ENCODE data around the gene PTPRM. TPM values are rescaled to one million over a fixed set of nuclear protein-coding genes. Genes with fewer than 3 reads are reported as not detected.

Gene PTPRM
- total and polyA plus RNA-seq, 2 of the 4 experiments (the other 2 are of a cell fraction), result 28.3 to 51.2 TPM

GRCh38 chr18:8005870-8006569 lies 438.9 kb downstream of the PTPRM start:
- peaks cover 4% of the 10 kb centered on the region for H3K9me1 ChIP-seq (ENCODE audit: insufficient read depth, low read length)
- H2BK5ac ChIP-seq (ENCODE audit: low read depth, low read length, poor library complexity, severe bottlenecking), result no peak overlapping the region
- CTCF ChIA-PET, result no interaction called here
- no peaks in the 10 kb centered on the region for H3K36me3 ChIP-seq (ENCODE audit: control insufficient read depth, insufficient read depth, low read length)
- H3K9me3 ChIP-seq (ENCODE audit: control insufficient read depth, insufficient read depth, low read length), result no peaks in the 10 kb centered on the region
- H2BK15ac ChIP-seq (ENCODE audit: low read depth, low read length), result no peak overlapping the region
- H3K4me3 ChIP-seq (ENCODE audit: insufficient read depth, low read depth, low read length), result no peak overlapping the region
- H4K8ac ChIP-seq (ENCODE audit: low read depth in 2 of 2, low read length in 2 of 2), result no peak overlapping the region
- no peak overlapping the region for H3K9ac ChIP-seq (ENCODE audit: low read depth, low read length)
- no peak overlapping the region for H4K5ac ChIP-seq (ENCODE audit: low read depth, low read length)
- no peak overlapping the region for H2BK20ac ChIP-seq (ENCODE audit: low read depth, low read length)
- ATAC-seq (ENCODE audit: low read depth), result no peak
- DNase-seq, result no peak
- WGBS, 2 experiments (ENCODE audit: extremely low coverage in 2 of 2, insufficient read length in 1 of 2), result 90% methylated on average over 2 of the region's 7 CpGs; no CpG with 5 or more reads in 1 of the 2 experiments
- in situ Hi-C loops (cut with MboI; ENCODE audit: low sequenced_read_pairs) (no loop called here), dilution Hi-C loops (cut with HindIII; ENCODE audit: low sequenced_read_pairs, unreplicated experiment) (no loop called here), intact Hi-C loops (cut with micrococcal nuclease) (no loop called here)
- no peak overlapping the region for H2AK5ac ChIP-seq (ENCODE audit: low read depth, low read length)
- no peak for TF ChIP-seq CTCF (conservative IDR thresholded peaks at IDR 0.05; ENCODE audit: low read depth, low read length)
- POLR2A ChIA-PET (ENCODE audit: unreplicated experiment), result no interaction called here
- H2AK9ac ChIP-seq (replicated peaks; ENCODE audit: low read depth, low read length, poor library complexity), result no peak overlapping the region
- no TSS peak for BruUV-seq (replicated peaks)
- H3K27me3 ChIP-seq (ENCODE audit: control insufficient read depth, insufficient read depth, low read length), result no peaks in the 10 kb centered on the region
- H2AFZ ChIP-seq (replicated peaks; ENCODE audit: low read length, poor library complexity), result no peak overlapping the region
- no peak overlapping the region for H3K56ac ChIP-seq (ENCODE audit: extremely low read depth, insufficient read depth, low read length)
- no peak overlapping the region for H4K91ac ChIP-seq (ENCODE audit: insufficient read depth, low read depth, low read length)
- no peak overlapping the region for H3K27ac ChIP-seq (ENCODE audit: insufficient read depth, low read length)
- no peak overlapping the region for H3K18ac ChIP-seq (ENCODE audit: low read depth, low read length)
- H3K4me2 ChIP-seq (ENCODE audit: low read depth, low read length), result no peak overlapping the region
- H2BK120ac ChIP-seq (ENCODE audit: low read depth, low read length), result no peak overlapping the region
- no peaks in the 10 kb centered on the region for H4K20me1 ChIP-seq (ENCODE audit: insufficient read depth, low read length)
- H3K14ac ChIP-seq (replicated peaks; ENCODE audit: low read depth, low read length), result 0 out of 2 replicates have a peak overlapping the region, but pooled peaks have one; percentile 14
- no peaks in the 10 kb centered on the region; a peak in 2 of 4 replicates for H3K79me1 ChIP-seq (ENCODE audit: low read depth in 1 of 2, low read length in 2 of 2)
- no peak overlapping the region for H3K23ac ChIP-seq (ENCODE audit: low read depth, low read length)
- peaks cover 8% of the 10 kb centered on the region for H3K4me1 ChIP-seq (ENCODE audit: control insufficient read depth, insufficient read depth, low read length)
- no peak overlapping the region for H3K4ac ChIP-seq (ENCODE audit: low read depth, low read length)
